Activated T-cell treated with anti-CD3 and anti-CD28 coated beads, Interleukin-2, amount 50 U/mL, for 4 hours (primary cell): ENCODE data around the gene STXBP2. TPM values are rescaled to one million over a fixed set of nuclear protein-coding genes. Genes with fewer than 3 reads are reported as not detected.
A peak's percentile ranks its signal among the peaks of the same experiment; 100 is the strongest.

ENCODE experiments used
- ATAC-seq, 2 donors: fragments of 200-7000 bp; cut with Tn5 transposase; one replicate each; pipeline ENCODE4 v1.10.0; 2021
- DNase-seq: peaks from one replicate; pipeline ENCODE4 v3.0.0-alpha.2; 2020
- H3K27me3 Mint-ChIP-seq: one replicate; pipeline ENCODE4 v1.8.0; 2021; ENCODE audit warnings: low read depth, mixed read lengths
- H3K36me3 Mint-ChIP-seq: one replicate; pipeline ENCODE4 v1.8.0; 2022; ENCODE audit warnings: mixed read lengths; ENCODE audit not compliant: insufficient read depth
- H3K4me1 Mint-ChIP-seq: one replicate; pipeline ENCODE4 v1.8.0; 2021; ENCODE audit warnings: low read depth, mixed read lengths
- H3K4me3 Mint-ChIP-seq: one replicate; pipeline ENCODE4 v1.8.0; 2021; ENCODE audit warnings: mild to moderate bottlenecking, moderate library complexity, mixed read lengths
- H3K9me3 Mint-ChIP-seq: one replicate; pipeline ENCODE4 v1.8.0; 2021; ENCODE audit warnings: mixed read lengths
- total RNA-seq, 3 donors: library from RNA; stranded (reverse); gene quantifications; one replicate each; pipeline ENCODE4 v1.2.1, GENCODE V29; 2021

STXBP2 gene
- total RNA-seq, 3 donors from 2014 or later = 113 to 119 (median 114) TPM

DNA sequence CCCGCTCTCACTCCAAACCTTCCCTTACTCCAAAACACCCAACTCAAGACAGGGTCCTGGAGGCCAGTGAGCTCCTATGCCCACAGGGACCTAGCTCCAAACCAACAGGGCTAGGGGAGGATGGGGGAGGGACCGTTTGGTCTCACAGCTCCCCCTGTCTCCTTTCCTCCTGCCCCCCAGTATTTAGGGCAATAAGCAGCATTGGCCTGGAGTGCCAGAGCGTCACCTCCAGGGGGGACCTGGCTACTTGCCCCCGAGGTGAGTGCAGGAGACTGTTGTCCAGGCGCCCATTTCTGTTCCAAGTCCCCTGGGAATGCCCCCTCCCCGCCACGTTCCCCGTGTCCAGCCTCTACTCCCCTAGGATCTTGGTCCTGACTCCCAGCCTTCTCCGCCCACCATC is 32.7 kb downstream of the STXBP2 start:
- DNase-seq = no peak
- H3K4me3 Mint-ChIP-seq = peak overlapping the region; percentile 52
- peaks cover 51% of the 10 kb centered on the region for H3K27me3 Mint-ChIP-seq
- H3K36me3 Mint-ChIP-seq = no peaks in the 10 kb centered on the region
- H3K4me1 Mint-ChIP-seq = peaks cover 14% of the 10 kb centered on the region
- no peaks in the 10 kb centered on the region for H3K9me3 Mint-ChIP-seq
- ATAC-seq = no peak

DNA sequence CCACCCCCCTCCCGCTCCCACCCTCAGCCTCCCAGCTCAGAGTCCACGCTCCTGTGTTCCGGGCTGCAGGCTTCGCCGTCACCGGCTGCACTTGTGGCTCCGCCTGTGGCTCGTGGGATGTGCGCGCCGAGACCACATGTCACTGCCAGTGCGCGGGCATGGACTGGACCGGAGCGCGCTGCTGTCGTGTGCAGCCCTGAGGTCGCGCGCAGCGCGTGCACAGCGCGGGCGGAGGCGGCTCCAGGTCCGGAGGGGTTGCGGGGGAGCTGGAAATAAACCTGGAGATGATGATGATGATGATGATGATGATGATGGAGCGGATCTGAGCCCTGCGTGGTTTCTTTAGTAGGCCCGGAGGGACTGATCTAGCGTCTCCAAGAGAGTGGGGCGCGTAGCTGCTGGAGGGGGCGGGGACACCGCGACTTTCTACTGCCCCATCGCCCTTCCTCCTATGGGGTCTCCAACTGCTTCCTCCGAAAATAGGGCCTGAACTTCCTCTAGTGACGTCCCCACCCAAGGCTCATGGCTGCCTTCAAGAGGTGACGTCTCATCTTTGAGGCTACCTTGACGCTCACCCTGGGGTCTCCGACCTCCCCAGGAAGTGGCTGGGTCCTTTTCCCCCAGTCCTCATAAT is 33.4 kb downstream of the STXBP2 start:
- peak; percentile 54 to 69 for ATAC-seq
- DNase-seq = no peak
- Mint-ChIP-seq H3K9me3 (no peaks in the 10 kb centered on the region), H3K36me3 (no peaks in the 10 kb centered on the region), H3K4me1 (peaks cover 15% of the 10 kb centered on the region), H3K4me3 (peak overlapping the region; percentile 46), H3K27me3 (peaks cover 56% of the 10 kb centered on the region)

- H3K4me3 Mint-ChIP-seq = peak overlapping the region; percentile 46
- H3K27me3 Mint-ChIP-seq = peaks cover 59% of the 10 kb centered on the region
- H3K9me3 Mint-ChIP-seq = no peaks in the 10 kb centered on the region
- no peak for DNase-seq
- peaks cover 16% of the 10 kb centered on the region for H3K4me1 Mint-ChIP-seq
- H3K36me3 Mint-ChIP-seq = no peaks in the 10 kb centered on the region
- ATAC-seq = no peak
Measured at GRCh38 chr19:7670790-7671189, 33.9 kb downstream of the STXBP2 start.

GRCh38 chr19:7672522-7672921 is 35.6 kb downstream of the STXBP2 start:
- no peak for DNase-seq
- Mint-ChIP-seq H3K36me3 (no peaks in the 10 kb centered on the region), H3K27me3 (peaks cover 65% of the 10 kb centered on the region), H3K4me3 (no peak overlapping the region), H3K4me1 (peaks cover 30% of the 10 kb centered on the region), H3K9me3 (no peaks in the 10 kb centered on the region)
- ATAC-seq = no peak

DNA sequence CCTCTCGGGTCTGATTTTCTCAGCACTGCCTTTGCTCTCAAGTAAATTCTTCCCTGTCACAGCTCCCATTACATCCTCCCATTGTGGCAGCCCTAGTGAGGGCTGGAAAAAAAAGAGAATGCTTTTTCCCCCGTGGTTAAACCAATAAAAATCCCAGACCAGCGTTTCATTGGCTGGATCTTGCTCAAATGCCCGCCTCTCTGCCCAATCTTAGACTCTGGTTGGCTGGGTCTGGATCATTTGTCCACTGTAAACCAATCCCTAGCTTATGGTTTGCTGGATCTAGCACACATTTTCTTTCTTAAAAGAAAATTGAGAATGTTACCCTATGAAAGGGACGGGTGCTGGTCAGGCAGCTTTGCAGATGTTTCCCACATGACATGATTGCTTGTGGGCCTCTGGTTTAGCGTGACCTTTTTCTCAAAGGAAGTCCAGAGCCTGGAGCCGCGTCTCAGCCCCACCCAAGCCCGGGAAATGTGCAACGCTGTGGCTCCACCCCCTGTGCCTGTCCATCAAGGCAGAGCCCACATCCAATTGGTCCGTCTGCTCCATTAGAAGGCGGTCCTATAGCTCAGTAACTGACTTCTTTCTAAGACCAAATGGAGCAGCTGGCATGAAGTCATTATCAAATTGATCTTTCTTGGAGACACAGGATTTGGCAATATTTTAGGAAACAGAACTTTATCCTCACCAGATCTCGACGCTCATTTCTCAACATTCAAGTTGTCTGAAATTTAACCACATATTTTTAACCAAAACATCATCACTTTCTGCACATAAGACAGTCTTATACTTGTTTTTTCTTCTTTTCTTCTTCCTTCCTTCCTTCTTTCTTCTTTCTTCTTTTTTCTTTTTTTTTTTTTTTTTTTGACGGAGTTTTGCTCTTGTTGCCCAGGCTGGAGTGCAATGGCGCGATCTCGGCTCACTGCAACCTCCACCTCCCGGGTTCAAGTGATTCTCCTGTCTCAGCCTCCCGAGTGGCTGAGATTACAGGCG is 37.4 kb downstream of the STXBP2 start:
- Mint-ChIP-seq H3K9me3 (no peaks in the 10 kb centered on the region), H3K4me1 (peaks cover 42% of the 10 kb centered on the region), H3K27me3 (peaks cover 65% of the 10 kb centered on the region), H3K4me3 (no peak overlapping the region), H3K36me3 (no peaks in the 10 kb centered on the region)
- ATAC-seq = peak; percentile 38 to 49
- DNase-seq = no peak

DNA sequence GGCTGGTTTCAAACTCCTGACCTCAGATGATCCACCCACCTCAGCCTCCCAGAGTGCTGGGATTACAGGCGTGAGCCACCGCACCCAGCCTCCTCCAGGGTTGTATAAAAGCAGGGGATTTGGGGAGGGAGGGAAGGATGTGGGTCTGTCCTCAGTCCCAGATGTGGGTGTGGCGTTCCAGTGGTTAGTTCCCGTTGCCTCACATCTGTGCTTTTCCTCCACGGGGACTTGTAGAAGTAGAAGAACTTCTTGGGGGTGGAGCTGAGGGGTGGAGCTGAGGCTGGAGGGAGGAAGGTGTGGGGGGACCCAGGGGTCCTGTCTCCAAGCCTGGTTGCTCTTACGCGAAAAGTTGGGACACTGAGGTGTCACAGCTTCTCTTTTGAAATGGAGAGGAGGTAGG is 39.5 kb downstream of the STXBP2 start:
- Mint-ChIP-seq H3K4me3 (no peak overlapping the region), H3K27me3 (peaks cover 51% of the 10 kb centered on the region), H3K9me3 (no peaks in the 10 kb centered on the region), H3K4me1 (peaks cover 44% of the 10 kb centered on the region), H3K36me3 (no peaks in the 10 kb centered on the region)
- DNase-seq = no peak
- no peak for ATAC-seq

DNA sequence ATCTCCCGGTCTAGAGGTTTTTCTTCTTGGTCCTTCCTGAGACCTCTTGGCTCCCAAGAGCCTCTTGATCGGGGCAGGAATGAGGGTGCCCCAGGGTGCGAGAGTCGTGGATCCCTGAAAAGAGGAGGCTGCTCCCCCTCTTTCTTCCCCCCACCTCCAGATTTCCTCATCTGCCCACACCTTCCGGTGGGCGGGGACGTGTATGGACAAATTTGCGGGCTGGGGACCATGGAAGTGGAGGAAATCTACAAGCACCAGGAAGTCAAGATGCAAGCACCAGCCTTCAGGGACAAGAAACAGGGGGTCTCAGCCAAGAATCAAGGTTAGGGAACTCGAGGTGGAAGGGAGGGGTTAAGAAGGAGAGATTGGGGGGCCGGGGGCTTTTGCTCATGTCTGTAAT is 39.9 kb downstream of the STXBP2 start, which contains the start of gene MCEMP1:
Gene MCEMP1 (plus strand): TSS at position 237 of the 400 bp plus-strand sequence. CDS start 31 bp downstream, at position 268.
- ATAC-seq (no peak), DNase-seq (no peak)
- no peaks in the 10 kb centered on the region for H3K9me3 Mint-ChIP-seq
- no peaks in the 10 kb centered on the region for H3K36me3 Mint-ChIP-seq
- no peak within 1 kb of the TSS for H3K4me3 Mint-ChIP-seq
- H3K4me1 Mint-ChIP-seq = peaks cover 48% of the 10 kb centered on the region
- peaks cover 47% of the 10 kb centered on the region for H3K27me3 Mint-ChIP-seq

DNA sequence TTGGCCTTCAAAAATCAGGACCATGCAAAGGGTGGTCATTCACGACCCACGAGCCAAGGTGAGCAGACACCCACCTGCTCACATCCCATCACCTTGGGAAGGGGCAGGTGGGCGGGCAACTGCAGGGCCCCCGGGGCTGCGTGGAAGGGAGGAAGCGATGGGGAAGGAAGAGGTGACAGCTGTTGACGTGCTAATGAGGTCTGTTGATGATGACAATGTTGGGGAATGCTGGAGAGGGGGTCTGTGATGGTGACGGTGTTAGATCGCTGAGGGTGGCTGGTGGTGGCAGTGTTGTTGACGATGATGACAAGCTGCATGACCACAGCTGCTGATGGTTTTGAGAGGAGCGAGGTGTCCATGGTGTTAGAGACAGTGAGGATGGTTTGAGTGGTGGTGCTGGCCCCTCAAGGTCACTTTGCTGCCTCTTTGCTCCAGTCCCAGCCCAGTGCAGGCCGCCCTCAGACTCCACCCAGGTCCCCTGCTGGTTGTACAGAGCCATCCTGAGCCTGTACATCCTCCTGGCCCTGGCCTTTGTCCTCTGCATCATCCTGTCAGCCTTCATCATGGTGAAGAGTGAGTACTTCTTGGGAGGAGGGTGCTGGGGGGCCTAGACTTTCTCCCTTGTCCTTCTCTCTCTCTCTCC is 40.9 kb downstream of the STXBP2 start:
- no peaks in the 10 kb centered on the region for H3K36me3 Mint-ChIP-seq
- H3K4me1 Mint-ChIP-seq = peaks cover 49% of the 10 kb centered on the region
- peaks cover 43% of the 10 kb centered on the region for H3K27me3 Mint-ChIP-seq
- DNase-seq (no peak), ATAC-seq (no peak)
- H3K4me3 Mint-ChIP-seq = no peak overlapping the region
- H3K9me3 Mint-ChIP-seq = no peaks in the 10 kb centered on the region

- no peaks in the 10 kb centered on the region for H3K9me3 Mint-ChIP-seq
- no peaks in the 10 kb centered on the region for H3K36me3 Mint-ChIP-seq
- DNase-seq (peak; percentile 55), ATAC-seq (peak; percentile 62 to 64)
- peaks cover 37% of the 10 kb centered on the region for H3K27me3 Mint-ChIP-seq
- H3K4me3 Mint-ChIP-seq = peak overlapping the region; percentile 68
- H3K4me1 Mint-ChIP-seq = peaks cover 49% of the 10 kb centered on the region
Measured at GRCh38 chr19:7678971-7679751, 42.3 kb downstream of the STXBP2 start.

GRCh38 chr19:7679771-7680605 is 43.1 kb downstream of the STXBP2 start:
- ATAC-seq (no peak), DNase-seq (no peak)
- no peaks in the 10 kb centered on the region for H3K36me3 Mint-ChIP-seq
- peaks cover 30% of the 10 kb centered on the region for H3K27me3 Mint-ChIP-seq
- peaks cover 45% of the 10 kb centered on the region for H3K4me1 Mint-ChIP-seq
- H3K4me3 Mint-ChIP-seq = peak overlapping the region; percentile 69
- no peaks in the 10 kb centered on the region for H3K9me3 Mint-ChIP-seq

- Mint-ChIP-seq H3K4me3 (peak within 1 kb of the TSS; percentile 93), H3K27me3 (peaks cover 25% of the 10 kb centered on the region), H3K4me1 (peaks cover 45% of the 10 kb centered on the region), H3K36me3 (no peaks in the 10 kb centered on the region), H3K9me3 (no peaks in the 10 kb centered on the region)
- DNase-seq (peak; percentile 85), ATAC-seq (peak; percentile 47 to 50)
Measured at GRCh38 chr19:7680606-7681339, 43.9 kb downstream of the STXBP2 start, which contains the start of gene TRAPPC5. TSS of gene TRAPPC5 (plus strand) at chr19:7680833. CDS start at chr19:7682254, 1,421 bp downstream.

GRCh38 chr19:7681340-7682174 is 44.6 kb downstream of the STXBP2 start:
- Mint-ChIP-seq H3K4me1 (peaks cover 38% of the 10 kb centered on the region), H3K4me3 (peak overlapping the region; percentile 93), H3K9me3 (no peaks in the 10 kb centered on the region), H3K27me3 (peaks cover 17% of the 10 kb centered on the region), H3K36me3 (no peaks in the 10 kb centered on the region)
- ATAC-seq (peak; percentile 56 to 58), DNase-seq (peak; percentile 82)
